Muscle layer of colon (tissue), 2 donors: Measurements from ENCODE around the gene CROCC.
"Not testable (repeated sequence)": the region's sequence is repeated elsewhere in the genome, so short reads cannot be mapped to it uniquely, and the experiment has no call there.

ENCODE experiments used
- H3K27ac ChIP-seq: one replicate; pipeline ENCODE4 v1.7.0; 2013; ENCODE audit warnings: low read depth, mild to moderate bottlenecking, low read length, moderate library complexity
- H3K27me3 ChIP-seq, 2 donors: one replicate each; pipeline ENCODE4 v1.7.0; 2013; ENCODE audit warnings: low read length in 2 of 2, mild to moderate bottlenecking in 2 of 2; ENCODE audit not compliant: insufficient read depth in 2 of 2, control insufficient read depth in 1 of 2
- H3K36me3 ChIP-seq: one replicate; pipeline ENCODE4 v1.7.0; 2013; ENCODE audit warnings: mild to moderate bottlenecking, low read length; ENCODE audit not compliant: insufficient read depth
- H3K4me1 ChIP-seq: one replicate; pipeline ENCODE4 v1.7.0; 2013; ENCODE audit warnings: mild to moderate bottlenecking, low read length; ENCODE audit not compliant: insufficient read depth
- H3K4me3 ChIP-seq, 2 donors: one replicate each; pipeline ENCODE4 v1.7.0; 2013; ENCODE audit warnings: low read length in 2 of 2, low read depth in 1 of 2, mild to moderate bottlenecking in 1 of 2, moderate library complexity in 1 of 2
- H3K9ac ChIP-seq: one replicate; pipeline ENCODE4 v1.7.0; 2013; ENCODE audit warnings: low read length
- H3K9me3 ChIP-seq: one replicate; pipeline ENCODE4 v1.7.0; 2013; ENCODE audit warnings: mild to moderate bottlenecking, low read length
- donor health status: abdominal sarcoma.
- donor health status: Adenocarcinoma of cecum.

CROCC gene

GRCh38 chr1:16954579-16954978, 32.8 kb downstream of the CROCC start:
- H3K4me3 ChIP-seq, result no peak overlapping the region
- peaks cover 7% of the 10 kb centered on the region for H3K36me3 ChIP-seq
- H3K9ac ChIP-seq, result no peak overlapping the region

GRCh38 chr1:16955186-16955585, 33.5 kb downstream of the CROCC start:
- H3K4me3 ChIP-seq, result no peak overlapping the region
- H3K9ac ChIP-seq, result no peak overlapping the region
- no peaks in the 10 kb centered on the region for H3K27me3 ChIP-seq
- H3K4me1 ChIP-seq, result peaks cover 3% of the 10 kb centered on the region
- no peaks in the 10 kb centered on the region for H3K9me3 ChIP-seq
- peaks cover 7% of the 10 kb centered on the region for H3K36me3 ChIP-seq
- no peak overlapping the region for H3K27ac ChIP-seq

More at GRCh38 chr1:16954579-16954978, 32.8 kb downstream of the CROCC start:
- H3K27me3 ChIP-seq, result no peaks in the 10 kb centered on the region
- H3K27ac ChIP-seq, result no peak overlapping the region
- no peaks in the 10 kb centered on the region for H3K4me1 ChIP-seq
- H3K9me3 ChIP-seq, result no peaks in the 10 kb centered on the region

GRCh38 chr1:16956775-16957174, 35.0 kb downstream of the CROCC start:
- no peak overlapping the region for H3K27ac ChIP-seq
- no peak overlapping the region for H3K4me3 ChIP-seq
- no peaks in the 10 kb centered on the region for H3K9me3 ChIP-seq
- H3K4me1 ChIP-seq, result peaks cover 7% of the 10 kb centered on the region
- peaks cover 7% of the 10 kb centered on the region for H3K36me3 ChIP-seq
- no peaks in the 10 kb centered on the region for H3K27me3 ChIP-seq
- no peak overlapping the region for H3K9ac ChIP-seq

GRCh38 chr1:16957731-16958130, 36.0 kb downstream of the CROCC start:
- no peak overlapping the region for H3K27ac ChIP-seq
- H3K9me3 ChIP-seq, result no peaks in the 10 kb centered on the region
- H3K9ac ChIP-seq, result no peak overlapping the region
- peaks cover 7% of the 10 kb centered on the region for H3K36me3 ChIP-seq
- no peaks in the 10 kb centered on the region for H3K27me3 ChIP-seq
- peaks cover 7% of the 10 kb centered on the region for H3K4me1 ChIP-seq
- no peak overlapping the region for H3K4me3 ChIP-seq

GRCh38 chr1:16958475-16958874, 36.7 kb downstream of the CROCC start:
- no peak overlapping the region for H3K9ac ChIP-seq
- H3K4me1 ChIP-seq, result peaks cover 7% of the 10 kb centered on the region
- peaks cover 7% of the 10 kb centered on the region for H3K36me3 ChIP-seq
- no peaks in the 10 kb centered on the region for H3K9me3 ChIP-seq
- H3K27ac ChIP-seq, result no peak overlapping the region
- H3K27me3 ChIP-seq, result no peaks in the 10 kb centered on the region
- no peak overlapping the region for H3K4me3 ChIP-seq

- Histone ChIP-seq H3K27ac (peak overlapping the region; percentile 63), H3K27me3 (no peaks in the 10 kb centered on the region), H3K9me3 (no peaks in the 10 kb centered on the region), H3K4me1 (peaks cover 7% of the 10 kb centered on the region), H3K4me3 (peak overlapping the region; percentile 20 to 36), H3K9ac (no peak overlapping the region), H3K36me3 (peaks cover 8% of the 10 kb centered on the region)
These were observed 39.0 kb downstream of the CROCC start for GRCh38 chr1:16960560-16961296.

GRCh38 chr1:16961297-16962133, 39.8 kb downstream of the CROCC start:
- peak overlapping the region in 1 of 2 donors; percentile 36 for H3K4me3 ChIP-seq
- H3K9ac ChIP-seq, result no peak overlapping the region
- peaks cover 7% of the 10 kb centered on the region for H3K4me1 ChIP-seq
- peaks cover 15% of the 10 kb centered on the region for H3K36me3 ChIP-seq
- H3K9me3 ChIP-seq, result no peaks in the 10 kb centered on the region
- peak overlapping the region; percentile 41 for H3K27ac ChIP-seq
- H3K27me3 ChIP-seq, result no peaks in the 10 kb centered on the region

- Histone ChIP-seq H3K4me1 (peaks cover 19% of the 10 kb centered on the region), H3K36me3 (peaks cover 33% of the 10 kb centered on the region)
- H3K9ac ChIP-seq, H3K27ac ChIP-seq, H3K4me3 ChIP-seq, H3K9me3 ChIP-seq, H3K27me3 ChIP-seq: not testable (repeated sequence)
These were observed 42.4 kb downstream of the CROCC start for GRCh38 chr1:16964169-16964568.

GRCh38 chr1:16965486-16966067, 43.8 kb downstream of the CROCC start:
- Histone ChIP-seq H3K9ac (no peak overlapping the region), H3K27ac (no peak overlapping the region), H3K4me3 (no peak overlapping the region), H3K36me3 (peaks cover 33% of the 10 kb centered on the region), H3K9me3 (no peaks in the 10 kb centered on the region), H3K27me3 (no peaks in the 10 kb centered on the region), H3K4me1 (peaks cover 11% of the 10 kb centered on the region)

GRCh38 chr1:16966282-16966681, 44.6 kb downstream of the CROCC start:
- H3K27ac ChIP-seq, result no peak overlapping the region
- no peak overlapping the region for H3K4me3 ChIP-seq
- H3K9me3 ChIP-seq, result no peaks in the 10 kb centered on the region
- no peaks in the 10 kb centered on the region for H3K27me3 ChIP-seq
- H3K4me1 ChIP-seq, result peaks cover 11% of the 10 kb centered on the region
- peaks cover 33% of the 10 kb centered on the region for H3K36me3 ChIP-seq
- no peak overlapping the region for H3K9ac ChIP-seq

- Histone ChIP-seq H3K36me3 (peaks cover 33% of the 10 kb centered on the region), H3K27ac (no peak overlapping the region), H3K4me3 (no peak overlapping the region), H3K4me1 (peaks cover 18% of the 10 kb centered on the region), H3K9ac (no peak overlapping the region), H3K9me3 (no peaks in the 10 kb centered on the region), H3K27me3 (no peaks in the 10 kb centered on the region)
These were observed 45.4 kb downstream of the CROCC start for GRCh38 chr1:16967095-16967575.
